Vagina (tissue), 2 donors: ENCODE measurements around the gene ADGRL3. TPM values are rescaled to one million over a fixed set of nuclear protein-coding genes. Genes with fewer than 3 reads are reported as not detected.
A peak's percentile ranks its signal among the peaks of the same experiment; 100 is the strongest.

Source experiments
- DNase-seq, 2 donors: peaks; one replicate each; pipeline ENCODE4 v3.0.0-alpha.2; 2017; ENCODE audit errors: extremely low spot score in 2 of 2
- H3K27ac ChIP-seq: fragments of 200-600 bp; sonication (generic); one replicate; pipeline ENCODE4 v1.5.1; 2019
- H3K27me3 ChIP-seq: fragments of 200-600 bp; sonication (generic); one replicate; pipeline ENCODE4 v1.5.1; 2019
- H3K36me3 ChIP-seq, 2 donors: fragments of 200-600 bp; sonication (generic); one replicate each; pipeline ENCODE4 v1.5.1; 2017 to 2019
- H3K4me1 ChIP-seq: fragments of 200-600 bp; sonication (generic); one replicate; pipeline ENCODE4 v1.5.1; 2019
- H3K4me3 ChIP-seq, 2 donors: fragments of 200-600 bp; sonication (generic); 1 replicate in 1 of 2; 2 replicates in 1 of 2; pipeline ENCODE4 v1.5.1; 2016 to 2019
- H3K9me3 ChIP-seq: fragments of 200-600 bp; sonication (generic); one replicate; pipeline ENCODE4 v1.5.1; 2019
- CTCF ChIP-seq, 3 experiments: fragments of 450-650 bp in 2 of 3; fragments of 200-600 bp in 1 of 3; sonication (generic) in 1 of 3; IDR thresholded peaks; one replicate each; pipeline ENCODE4 v1.5.1; 2017 to 2019; ENCODE audit warnings: antibody characterized with exemption in 3 of 3, mild to moderate bottlenecking in 2 of 3, moderate library complexity in 2 of 3
- POLR2A ChIP-seq, 2 donors: fragments of 450-650 bp; IDR thresholded peaks; one replicate each; pipeline ENCODE4 v1.6.1; 2017; ENCODE audit warnings: antibody characterized with exemption in 2 of 2, mild to moderate bottlenecking in 2 of 2, moderate library complexity in 2 of 2
- POLR2AphosphoS5 ChIP-seq, 2 donors: sonication (generic); formaldehyde crosslinking; IDR thresholded peaks; one replicate each; pipeline ENCODE4 v1.9.0; 2017; ENCODE audit warnings: antibody characterized with exemption in 2 of 2, mild to moderate bottlenecking in 2 of 2, low read depth in 1 of 2; ENCODE audit not compliant: insufficient read depth in 1 of 2
- intact Hi-C: fragments of 100-400 bp; cut with DNase I; formaldehyde crosslinking; loops from one replicate; pipeline ENCODE4 v1.15.1; 2023
- total RNA-seq: library from RNA; depleted of rRNA; stranded (reverse); fragments of >200 nt; gene quantifications from one replicate; pipeline ENCODE4 v1.2.3, GENCODE V29; 2016

Gene ADGRL3
- total RNA-seq, 1 donor from 2014 or later, result 16.9 TPM

DNA sequence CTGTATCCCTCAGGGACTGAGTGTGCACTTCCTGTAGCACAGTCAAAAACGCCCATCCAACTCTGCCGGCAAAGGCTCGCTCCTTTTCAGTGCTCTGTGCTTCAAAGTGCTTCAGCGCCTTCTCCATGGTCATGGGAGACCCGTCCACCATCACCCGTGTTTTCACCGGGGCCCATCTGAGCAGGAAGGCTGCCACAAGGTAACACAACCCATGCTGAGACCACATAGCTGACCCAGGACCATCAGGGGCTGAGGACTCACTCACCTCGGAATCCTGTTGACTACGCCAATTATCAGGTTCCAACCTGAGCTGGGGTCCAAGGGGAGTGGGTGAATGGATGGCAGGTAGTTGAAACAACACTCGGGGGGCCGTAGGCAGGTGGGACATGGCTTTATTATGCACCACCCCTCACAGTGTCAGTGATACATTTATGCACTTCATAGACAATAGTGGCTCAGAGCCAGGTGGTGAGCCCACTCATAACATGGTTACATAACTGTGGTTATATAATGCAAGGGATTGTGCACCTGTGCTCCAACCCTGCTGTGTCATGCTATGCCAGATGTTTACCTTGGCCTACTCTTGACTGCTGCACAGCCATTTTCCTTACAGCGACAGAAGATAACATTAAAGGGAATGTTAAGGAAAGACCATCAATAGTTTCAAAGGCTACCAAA, 227.8 kb downstream of the ADGRL3 start:
- Histone ChIP-seq H3K4me1 (no peaks in the 10 kb centered on the region), H3K36me3 (no peaks in the 10 kb centered on the region), H3K27ac (no peak overlapping the region), H3K9me3 (no peaks in the 10 kb centered on the region), H3K27me3 (no peaks in the 10 kb centered on the region), H3K4me3 (no peak overlapping the region)
- intact Hi-C loops, result no loop called here
- no peak for TF ChIP-seq POLR2AphosphoS5 (IDR thresholded peaks at IDR 0.05; ENCODE audit: insufficient read depth in 1 of 2, low read depth in 1 of 2)
- peak in 1 of 2 donors; percentile 85 for DNase-seq

DNA sequence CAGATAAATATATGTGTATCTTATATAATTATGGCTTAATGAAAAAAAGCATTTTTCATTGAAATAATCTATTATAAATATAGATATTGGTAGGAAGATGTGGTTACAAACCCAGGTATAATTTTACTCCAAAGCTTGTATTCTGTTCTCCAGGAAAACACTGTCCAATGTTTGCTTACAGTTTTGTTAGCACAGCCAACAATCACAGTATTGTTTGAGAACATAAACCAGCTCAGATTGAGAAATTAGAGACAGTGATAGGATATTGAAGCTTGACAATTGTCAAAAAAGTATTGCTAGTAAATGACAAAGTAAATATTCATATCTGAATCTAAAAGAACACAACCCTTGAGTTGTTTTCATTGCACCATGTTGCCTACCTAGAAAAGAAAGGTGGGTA, 228.8 kb downstream of the ADGRL3 start:
- TF ChIP-seq POLR2AphosphoS5 (IDR thresholded peaks at IDR 0.05; ENCODE audit: insufficient read depth in 1 of 2, low read depth in 1 of 2) (no peak), CTCF (IDR thresholded peaks at IDR 0.05) (no peak), POLR2A (IDR thresholded peaks at IDR 0.05) (no peak)
- intact Hi-C loops, result no loop called here
- no peak overlapping the region for H3K4me3 ChIP-seq
- no peaks in the 10 kb centered on the region for H3K9me3 ChIP-seq
- no peak overlapping the region for H3K27ac ChIP-seq
- H3K27me3 ChIP-seq, result no peaks in the 10 kb centered on the region
- H3K36me3 ChIP-seq, result no peaks in the 10 kb centered on the region
- DNase-seq, result no peak
- no peaks in the 10 kb centered on the region for H3K4me1 ChIP-seq

DNA sequence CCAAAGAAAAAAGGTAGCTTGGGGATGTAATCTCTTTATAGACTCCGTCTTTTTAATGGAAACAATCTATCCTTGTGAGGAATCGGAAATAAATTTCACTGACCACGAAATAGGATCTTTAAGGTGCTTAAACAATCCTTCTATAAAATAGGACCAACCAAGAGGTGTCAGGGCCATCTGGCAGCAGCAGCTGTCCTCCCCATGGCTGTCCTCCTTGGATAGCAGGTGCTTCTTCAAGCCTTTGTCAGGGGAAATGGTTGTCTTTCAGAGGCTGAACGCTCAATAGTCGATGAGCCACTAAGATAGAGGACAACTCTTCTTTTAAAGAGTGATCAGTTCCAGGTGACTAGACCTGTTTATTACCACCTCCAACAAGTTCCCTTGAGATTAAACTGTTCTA, 231.0 kb downstream of the ADGRL3 start:
- H3K36me3 ChIP-seq, result no peaks in the 10 kb centered on the region
- TF ChIP-seq POLR2AphosphoS5 (IDR thresholded peaks at IDR 0.05; ENCODE audit: insufficient read depth in 1 of 2, low read depth in 1 of 2) (no peak), CTCF (IDR thresholded peaks at IDR 0.05) (no peak), POLR2A (IDR thresholded peaks at IDR 0.05) (no peak)
- H3K9me3 ChIP-seq, result no peaks in the 10 kb centered on the region
- no peak overlapping the region for H3K4me3 ChIP-seq
- no peaks in the 10 kb centered on the region for H3K4me1 ChIP-seq
- no peak for DNase-seq
- no peak overlapping the region for H3K27ac ChIP-seq
- no peaks in the 10 kb centered on the region for H3K27me3 ChIP-seq
- intact Hi-C loops, result no loop called here

- H3K4me3 ChIP-seq, result no peak overlapping the region
- no peaks in the 10 kb centered on the region for H3K4me1 ChIP-seq
- H3K9me3 ChIP-seq, result no peaks in the 10 kb centered on the region
- no peak for DNase-seq
- intact Hi-C loops, result no loop called here
- no peak overlapping the region for H3K27ac ChIP-seq
- TF ChIP-seq POLR2AphosphoS5 (IDR thresholded peaks at IDR 0.05; ENCODE audit: insufficient read depth in 1 of 2, low read depth in 1 of 2) (no peak), CTCF (IDR thresholded peaks at IDR 0.05) (no peak), POLR2A (IDR thresholded peaks at IDR 0.05) (no peak)
- H3K27me3 ChIP-seq, result no peaks in the 10 kb centered on the region
- H3K36me3 ChIP-seq, result no peaks in the 10 kb centered on the region
Measured at GRCh38 chr4:61437923-61438322, 237.8 kb downstream of the ADGRL3 start.

GRCh38 chr4:61440321-61440720, 240.2 kb downstream of the ADGRL3 start:
- Histone ChIP-seq H3K4me3 (no peak overlapping the region), H3K27me3 (no peaks in the 10 kb centered on the region), H3K27ac (no peak overlapping the region), H3K4me1 (no peaks in the 10 kb centered on the region), H3K36me3 (no peaks in the 10 kb centered on the region), H3K9me3 (no peaks in the 10 kb centered on the region)
- intact Hi-C loops, result no loop called here
- DNase-seq, result no peak
- TF ChIP-seq POLR2AphosphoS5 (IDR thresholded peaks at IDR 0.05; ENCODE audit: insufficient read depth in 1 of 2, low read depth in 1 of 2) (no peak), CTCF (IDR thresholded peaks at IDR 0.05) (no peak), POLR2A (IDR thresholded peaks at IDR 0.05) (no peak)
